HG03469 (cell line): ENCODE data around the gene LTB.
A peak's percentile ranks its signal among the peaks of the same experiment; 100 is the strongest.

Experiments
- ATAC-seq: cut with Tn5 transposase; IDR thresholded peaks from one replicate; pipeline ENCODE4 v1.9.1; 2021; ENCODE audit warnings: mild to moderate bottlenecking, moderate library complexity, moderate number of reproducible peaks; ENCODE audit not compliant: unreplicated experiment

LTB gene

GRCh38 chr6:31576897-31577578 lies 5.2 kb downstream of the LTB start:
- no peak for ATAC-seq

GRCh38 chr6:31575952-31576685 lies 6.1 kb downstream of the LTB start:
- no peak for ATAC-seq

- no peak for ATAC-seq
These were observed 6.8 kb downstream of the LTB start, which contains the start of gene TNF for GRCh38 chr6:31575335-31575901. TNF (plus strand) TSS chr6:31575565; CDS start chr6:31575742, 177 bp downstream.

- no peak for ATAC-seq
These were observed 7.8 kb downstream of the LTB start for GRCh38 chr6:31574106-31575061.

- no peak for ATAC-seq
These were observed 8.8 kb downstream of the LTB start for GRCh38 chr6:31573239-31574105.

GRCh38 chr6:31572041-31572911 lies 9.9 kb downstream of the LTB start, which contains the start of gene LTA:
LTA (plus strand) TSS chr6:31572289; CDS start chr6:31572743, 454 bp downstream.
- no peak for ATAC-seq

- ATAC-seq, result no peak
These were observed 12.2 kb downstream of the LTB start for GRCh38 chr6:31569861-31570536.

GRCh38 chr6:31568537-31568961 lies 13.7 kb downstream of the LTB start:
- peak; percentile 53 for ATAC-seq

GRCh38 chr6:31567531-31568370 lies 14.5 kb downstream of the LTB start:
- no peak for ATAC-seq

GRCh38 chr6:31560697-31561058 lies 21.5 kb downstream of the LTB start:
- no peak for ATAC-seq

GRCh38 chr6:31559958-31560696 lies 22.1 kb downstream of the LTB start:
- peak; percentile 36 for ATAC-seq

- no peak for ATAC-seq
These were observed 22.6 kb downstream of the LTB start for GRCh38 chr6:31559606-31559957.

GRCh38 chr6:31558631-31559500 lies 23.4 kb downstream of the LTB start:
- no peak for ATAC-seq

- ATAC-seq, result no peak
These were observed 24.0 kb downstream of the LTB start for GRCh38 chr6:31558318-31558625.

- ATAC-seq, result no peak
These were observed 24.5 kb downstream of the LTB start for GRCh38 chr6:31557443-31558317.
